WTC11 (cell line): ENCODE measurements around the gene PLAAT5. TPM values are rescaled to one million over a fixed set of nuclear protein-coding genes. Genes with fewer than 3 reads are reported as not detected.

ENCODE experiments used
- ATF3 ChIP-seq: sonication (generic); formaldehyde crosslinking; conservative IDR thresholded peaks from 2 replicates; pipeline ENCODE4 v1.8.1; 2022; ENCODE audit warnings: mild to moderate bottlenecking, missing genetic modification reagents
- NFATC4 ChIP-seq: fragments of 250-450 bp; sonication (Bioruptor Pico); IDR thresholded peaks from 2 replicates; pipeline ENCODE4 v1.9.0; 2021; ENCODE audit warnings: mild to moderate bottlenecking
- NFYB ChIP-seq: sonication (generic); formaldehyde crosslinking; conservative IDR thresholded peaks from 2 replicates; pipeline ENCODE4 v1.8.0; 2022; ENCODE audit warnings: low read depth, missing genetic modification reagents
- NR2C2 ChIP-seq: sonication (generic); formaldehyde crosslinking; IDR thresholded peaks from 2 replicates; pipeline ENCODE4 v1.8.0; 2022; ENCODE audit warnings: mild to moderate bottlenecking, missing genetic modification reagents
- NR3C1 ChIP-seq: sonication (generic); formaldehyde crosslinking; conservative IDR thresholded peaks from 2 replicates; pipeline ENCODE4 v1.8.1; 2023; ENCODE audit warnings: low read depth, mild to moderate bottlenecking, missing genetic modification reagents
- PRDM15 ChIP-seq: sonication (generic); formaldehyde crosslinking; IDR thresholded peaks from 2 replicates; pipeline ENCODE4 v1.8.0; 2022; ENCODE audit warnings: missing genetic modification reagents
- SMAD4 ChIP-seq: sonication (generic); formaldehyde crosslinking; IDR thresholded peaks from 2 replicates; pipeline ENCODE4 v1.8.0; 2022; ENCODE audit warnings: mild to moderate bottlenecking, missing genetic modification reagents
- STAT6 ChIP-seq: sonication (generic); formaldehyde crosslinking; conservative IDR thresholded peaks from 2 replicates; pipeline ENCODE4 v1.8.1; 2023; ENCODE audit warnings: mild to moderate bottlenecking, low read depth, missing genetic modification reagents, moderate library complexity
- ZMAT4 ChIP-seq: fragments of 250-450 bp; sonication (Bioruptor Pico); IDR thresholded peaks from 2 replicates; pipeline ENCODE4 v1.9.0; 2021; ENCODE audit warnings: mild to moderate bottlenecking
- ZNF121 ChIP-seq: sonication (generic); formaldehyde crosslinking; IDR thresholded peaks from 2 replicates; pipeline ENCODE4 v1.8.0; 2023; ENCODE audit warnings: missing genetic modification reagents
- ZNF396 ChIP-seq: fragments of 250-450 bp; sonication (Bioruptor Pico); IDR thresholded peaks from 2 replicates; pipeline ENCODE4 v1.8.0; 2021; ENCODE audit warnings: mild to moderate bottlenecking, moderate library complexity, borderline replicate concordance
- ZNF671 ChIP-seq: fragments of 250-450 bp; sonication (Bioruptor Pico); IDR thresholded peaks from 2 replicates; pipeline ENCODE4 v1.8.0; 2021; ENCODE audit warnings: mild to moderate bottlenecking
- total RNA-seq: library from RNA; stranded (reverse); gene quantifications from 3 replicates; pipeline ENCODE4 v1.2.3, GENCODE V29; 2021
- TF ChIP-seq, protein P1 (sequence below): sonication (generic); formaldehyde crosslinking; IDR thresholded peaks from 2 replicates; pipeline ENCODE4 v1.8.1; 2022; ENCODE audit warnings: low read depth, mild to moderate bottlenecking, moderate library complexity, missing genetic modification reagents, borderline replicate concordance
- TF ChIP-seq, protein P2 (sequence below): fragments of 250-450 bp; sonication (Bioruptor Pico); conservative IDR thresholded peaks from 2 replicates; pipeline ENCODE4 v1.9.0; 2021; ENCODE audit warnings: mild to moderate bottlenecking
- TF ChIP-seq, protein P3 (sequence below): sonication (generic); formaldehyde crosslinking; IDR thresholded peaks from 2 replicates; pipeline ENCODE4 v1.8.1; 2023; ENCODE audit warnings: mild to moderate bottlenecking, missing genetic modification reagents, borderline replicate concordance
- TF ChIP-seq, protein P4 (sequence below): sonication (generic); formaldehyde crosslinking; IDR thresholded peaks from 2 replicates; pipeline ENCODE4 v1.8.1; 2022; ENCODE audit warnings: low read depth, missing genetic modification reagents, borderline replicate concordance

PLAAT5 gene
- total RNA-seq, 1 experiment from 2014 or later: 23.0 TPM

DNA sequence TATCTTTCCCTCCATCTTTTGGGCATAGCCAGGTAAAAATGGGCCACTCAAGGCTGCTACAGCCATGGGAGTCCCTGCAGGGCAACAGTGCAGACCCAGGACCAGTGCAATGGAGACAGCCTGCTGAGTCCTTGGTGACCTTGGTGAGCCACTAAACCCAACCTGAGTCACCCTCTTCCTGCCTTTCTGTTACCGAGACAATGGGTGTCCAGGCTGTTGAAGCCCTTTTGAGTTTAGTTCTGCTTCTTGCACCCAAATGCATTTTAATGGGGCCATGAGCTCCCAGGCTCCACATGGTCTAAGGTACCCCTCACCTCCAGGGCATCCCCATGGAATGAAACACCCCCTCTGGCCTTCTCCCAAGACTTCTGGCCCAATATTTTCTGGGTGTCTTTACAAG lies 44.8 kb upstream of the PLAAT5 start (continued):
- TF ChIP-seq PRDM15 (CRISPR knock-in tag) (no peak), ZNF671 (CRISPR knock-in tag) (no peak), NR2C2 (CRISPR knock-in tag) (no peak), ZNF121 (CRISPR knock-in tag) (no peak), NR3C1 (CRISPR knock-in tag) (no peak), ZMAT4 (CRISPR knock-in tag) (no peak), SMAD4 (CRISPR knock-in tag) (no peak), NFYB (CRISPR knock-in tag) (no peak), STAT6 (CRISPR knock-in tag) (no peak), ZNF396 (CRISPR knock-in tag) (no peak), ATF3 (CRISPR knock-in tag) (no peak), NFATC4 (CRISPR knock-in tag) (no peak)
- TF ChIP-seq, protein P1, sequence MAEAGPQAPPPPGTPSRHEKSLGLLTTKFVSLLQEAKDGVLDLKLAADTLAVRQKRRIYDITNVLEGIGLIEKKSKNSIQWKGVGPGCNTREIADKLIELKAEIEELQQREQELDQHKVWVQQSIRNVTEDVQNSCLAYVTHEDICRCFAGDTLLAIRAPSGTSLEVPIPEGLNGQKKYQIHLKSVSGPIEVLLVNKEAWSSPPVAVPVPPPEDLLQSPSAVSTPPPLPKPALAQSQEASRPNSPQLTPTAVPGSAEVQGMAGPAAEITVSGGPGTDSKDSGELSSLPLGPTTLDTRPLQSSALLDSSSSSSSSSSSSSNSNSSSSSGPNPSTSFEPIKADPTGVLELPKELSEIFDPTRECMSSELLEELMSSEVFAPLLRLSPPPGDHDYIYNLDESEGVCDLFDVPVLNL (CRISPR knock-in tag): no peak
- TF ChIP-seq, protein P2, sequence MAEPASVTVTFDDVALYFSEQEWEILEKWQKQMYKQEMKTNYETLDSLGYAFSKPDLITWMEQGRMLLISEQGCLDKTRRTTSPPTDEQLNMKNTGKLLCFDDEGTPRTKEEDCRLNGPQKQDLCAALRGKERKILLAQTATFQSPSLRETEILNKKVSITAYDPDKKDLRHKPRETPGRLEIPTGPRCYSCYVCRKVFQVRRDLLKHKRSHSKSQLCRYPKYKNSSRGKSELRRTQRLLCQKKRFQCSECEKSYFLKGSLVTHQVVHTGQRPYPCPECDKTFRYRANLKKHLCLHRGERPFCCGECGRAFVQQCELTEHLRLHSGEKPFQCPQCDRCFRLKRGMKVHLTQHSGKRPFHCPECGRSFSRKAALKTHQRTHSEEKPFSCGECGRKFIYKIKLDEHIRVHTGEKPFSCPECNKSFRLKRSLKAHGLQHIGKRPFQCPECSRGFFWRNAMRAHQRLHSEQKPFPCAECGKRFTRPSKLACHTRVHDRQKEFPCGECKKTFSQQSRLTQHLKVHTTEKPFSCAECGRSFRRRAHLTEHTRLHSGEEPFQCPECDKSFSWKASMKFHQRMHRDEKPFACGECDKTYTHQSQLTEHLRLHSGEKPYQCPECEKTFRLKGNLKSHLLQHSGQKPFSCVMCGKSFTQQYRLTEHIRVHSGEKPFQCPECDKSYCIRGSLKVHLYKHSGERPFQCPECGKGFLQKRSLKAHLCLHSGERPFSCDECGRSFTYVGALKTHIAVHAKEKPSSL: no peak
- TF ChIP-seq, protein P3, sequence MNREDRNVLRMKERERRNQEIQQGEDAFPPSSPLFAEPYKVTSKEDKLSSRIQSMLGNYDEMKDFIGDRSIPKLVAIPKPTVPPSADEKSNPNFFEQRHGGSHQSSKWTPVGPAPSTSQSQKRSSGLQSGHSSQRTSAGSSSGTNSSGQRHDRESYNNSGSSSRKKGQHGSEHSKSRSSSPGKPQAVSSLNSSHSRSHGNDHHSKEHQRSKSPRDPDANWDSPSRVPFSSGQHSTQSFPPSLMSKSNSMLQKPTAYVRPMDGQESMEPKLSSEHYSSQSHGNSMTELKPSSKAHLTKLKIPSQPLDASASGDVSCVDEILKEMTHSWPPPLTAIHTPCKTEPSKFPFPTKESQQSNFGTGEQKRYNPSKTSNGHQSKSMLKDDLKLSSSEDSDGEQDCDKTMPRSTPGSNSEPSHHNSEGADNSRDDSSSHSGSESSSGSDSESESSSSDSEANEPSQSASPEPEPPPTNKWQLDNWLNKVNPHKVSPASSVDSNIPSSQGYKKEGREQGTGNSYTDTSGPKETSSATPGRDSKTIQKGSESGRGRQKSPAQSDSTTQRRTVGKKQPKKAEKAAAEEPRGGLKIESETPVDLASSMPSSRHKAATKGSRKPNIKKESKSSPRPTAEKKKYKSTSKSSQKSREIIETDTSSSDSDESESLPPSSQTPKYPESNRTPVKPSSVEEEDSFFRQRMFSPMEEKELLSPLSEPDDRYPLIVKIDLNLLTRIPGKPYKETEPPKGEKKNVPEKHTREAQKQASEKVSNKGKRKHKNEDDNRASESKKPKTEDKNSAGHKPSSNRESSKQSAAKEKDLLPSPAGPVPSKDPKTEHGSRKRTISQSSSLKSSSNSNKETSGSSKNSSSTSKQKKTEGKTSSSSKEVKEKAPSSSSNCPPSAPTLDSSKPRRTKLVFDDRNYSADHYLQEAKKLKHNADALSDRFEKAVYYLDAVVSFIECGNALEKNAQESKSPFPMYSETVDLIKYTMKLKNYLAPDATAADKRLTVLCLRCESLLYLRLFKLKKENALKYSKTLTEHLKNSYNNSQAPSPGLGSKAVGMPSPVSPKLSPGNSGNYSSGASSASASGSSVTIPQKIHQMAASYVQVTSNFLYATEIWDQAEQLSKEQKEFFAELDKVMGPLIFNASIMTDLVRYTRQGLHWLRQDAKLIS (CRISPR knock-in tag): no peak
- TF ChIP-seq, protein P4, sequence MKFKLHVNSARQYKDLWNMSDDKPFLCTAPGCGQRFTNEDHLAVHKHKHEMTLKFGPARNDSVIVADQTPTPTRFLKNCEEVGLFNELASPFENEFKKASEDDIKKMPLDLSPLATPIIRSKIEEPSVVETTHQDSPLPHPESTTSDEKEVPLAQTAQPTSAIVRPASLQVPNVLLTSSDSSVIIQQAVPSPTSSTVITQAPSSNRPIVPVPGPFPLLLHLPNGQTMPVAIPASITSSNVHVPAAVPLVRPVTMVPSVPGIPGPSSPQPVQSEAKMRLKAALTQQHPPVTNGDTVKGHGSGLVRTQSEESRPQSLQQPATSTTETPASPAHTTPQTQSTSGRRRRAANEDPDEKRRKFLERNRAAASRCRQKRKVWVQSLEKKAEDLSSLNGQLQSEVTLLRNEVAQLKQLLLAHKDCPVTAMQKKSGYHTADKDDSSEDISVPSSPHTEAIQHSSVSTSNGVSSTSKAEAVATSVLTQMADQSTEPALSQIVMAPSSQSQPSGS (CRISPR knock-in tag): no peak
